ENCODE measurements around the gene BPIFA1. TPM values are rescaled to one million over a fixed set of nuclear protein-coding genes. Genes with fewer than 3 reads are reported as not detected.

The BPIFA1 gene
- total RNA-seq, 2 experiments from 2014 or later: not detected

- no peaks in the 10 kb centered on the region for H3K4me1 Mint-ChIP-seq
- H3K9me3 Mint-ChIP-seq (ENCODE audit: low read depth): no peaks in the 10 kb centered on the region
- DNase-seq (no peak), ATAC-seq (no peak)
- no peak within 1 kb of the TSS for H3K27ac Mint-ChIP-seq
- no peaks in the 10 kb centered on the region for H3K36me3 Mint-ChIP-seq (ENCODE audit: low read depth)
- H3K4me3 Mint-ChIP-seq: no peak within 1 kb of the TSS
- intact Hi-C loops (cut with DNase I, micrococcal nuclease): loop anchor here in 1 of 2 experiments (10.0 kb wide), 1 partner anchor 58 kb away; no protein-coding TSS in a partner anchor
- peaks cover 16% of the 10 kb centered on the region for H3K27me3 Mint-ChIP-seq
- ChIA-PET POLR2A (no interaction called here), CTCF (no interaction called here)
Observed at GRCh38 chr20:33217052-33217451, 18.7 kb upstream of the BPIFA1 start, which contains the start of gene BPIFA3. Gene BPIFA3, plus strand, starts transcription at chr20:33217352. Its CDS starts 185 bp downstream, at chr20:33217537.

- intact Hi-C loops (cut with DNase I, micrococcal nuclease): no loop called here
- Mint-ChIP-seq H3K27me3 (peaks cover 10% of the 10 kb centered on the region), H3K27ac (no peak overlapping the region), H3K9me3 (ENCODE audit: low read depth) (no peaks in the 10 kb centered on the region), H3K36me3 (ENCODE audit: low read depth) (no peaks in the 10 kb centered on the region), H3K4me3 (no peak overlapping the region), H3K4me1 (no peaks in the 10 kb centered on the region)
- POLR2A ChIA-PET: no interaction called here
- DNase-seq: no peak
- CTCF ChIA-PET: interaction anchor here (1.1 to 1.6 kb wide), 3 partner anchors 10 to 68 kb away, joined by 3 to 4 read pairs (median 4); no protein-coding TSS in a partner anchor
- no peak for ATAC-seq
Observed at GRCh38 chr20:33224399-33224798, 11.4 kb upstream of the BPIFA1 start.

DNA sequence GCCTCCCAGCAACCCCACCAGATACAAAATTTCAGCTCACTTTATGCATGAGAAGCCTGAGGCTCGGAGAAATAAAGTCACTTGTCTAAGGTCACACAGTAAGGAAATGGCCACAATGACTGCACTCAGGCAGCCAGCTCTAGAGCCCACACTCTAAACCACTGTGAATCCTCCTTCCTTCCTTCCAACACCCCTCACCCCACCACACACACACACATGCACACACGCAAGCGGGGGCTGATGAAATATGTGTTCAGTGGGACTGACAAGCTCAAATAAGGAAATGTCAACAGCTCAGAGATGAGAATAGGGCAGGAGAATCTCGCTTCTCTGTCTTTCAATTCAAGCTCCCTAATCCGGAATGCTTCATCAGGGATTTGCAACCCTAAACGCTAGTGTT is 6.0 kb upstream of the BPIFA1 start:
- ChIA-PET CTCF (interaction anchor here (0.5 to 1.2 kb wide), 4 partner anchors 17 to 976 kb away, joined by 3 to 4 read pairs (median 3); no protein-coding TSS in a partner anchor), POLR2A (no interaction called here)
- no peak overlapping the region for H3K27ac Mint-ChIP-seq
- H3K9me3 Mint-ChIP-seq (ENCODE audit: low read depth): no peaks in the 10 kb centered on the region
- peak; percentile 23 for ATAC-seq
- peaks cover 2% of the 10 kb centered on the region for H3K4me1 Mint-ChIP-seq
- intact Hi-C loops (cut with DNase I, micrococcal nuclease): no loop called here
- H3K4me3 Mint-ChIP-seq: no peak overlapping the region
- H3K36me3 Mint-ChIP-seq (ENCODE audit: low read depth): no peaks in the 10 kb centered on the region
- peak; percentile 17 for DNase-seq
- peaks cover 13% of the 10 kb centered on the region for H3K27me3 Mint-ChIP-seq

DNA sequence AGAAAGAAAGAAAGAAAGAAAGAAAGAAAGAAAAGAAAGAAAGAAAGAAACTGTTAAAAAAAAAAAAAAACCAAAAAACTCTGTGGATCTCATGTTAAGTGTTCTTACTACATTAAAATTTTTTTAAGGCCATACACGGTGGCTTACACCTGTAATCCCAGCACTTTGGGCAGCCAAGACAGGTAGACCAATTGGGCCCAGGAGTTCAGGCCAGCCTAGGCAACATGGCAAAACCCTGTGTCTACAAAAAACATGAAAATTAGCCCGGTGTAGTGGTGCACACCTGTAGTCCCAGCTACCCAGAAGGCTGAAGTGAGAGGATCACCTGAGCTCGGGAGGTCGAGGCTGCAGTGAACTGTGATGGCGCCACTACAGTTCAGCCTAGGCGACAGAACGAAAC is 4.6 kb upstream of the BPIFA1 start:
- Mint-ChIP-seq H3K27me3 (peaks cover 7% of the 10 kb centered on the region), H3K9me3 (ENCODE audit: low read depth) (no peaks in the 10 kb centered on the region), H3K27ac (no peak overlapping the region), H3K4me1 (peaks cover 2% of the 10 kb centered on the region), H3K4me3 (no peak overlapping the region), H3K36me3 (ENCODE audit: low read depth) (no peaks in the 10 kb centered on the region)
- ChIA-PET CTCF (no interaction called here), POLR2A (no interaction called here)
- no peak for ATAC-seq
- intact Hi-C loops (cut with DNase I, micrococcal nuclease): no loop called here
- DNase-seq: no peak

GRCh38 chr20:33232486-33233072 is 3.2 kb upstream of the BPIFA1 start:
- ATAC-seq (no peak), DNase-seq (no peak)
- Mint-ChIP-seq H3K4me3 (no peak overlapping the region), H3K4me1 (peaks cover 2% of the 10 kb centered on the region), H3K9me3 (ENCODE audit: low read depth) (no peaks in the 10 kb centered on the region), H3K36me3 (ENCODE audit: low read depth) (no peaks in the 10 kb centered on the region), H3K27me3 (peaks cover 7% of the 10 kb centered on the region), H3K27ac (no peak overlapping the region)
- CTCF ChIA-PET: no interaction called here
- intact Hi-C loops (cut with DNase I, micrococcal nuclease): no loop called here
- POLR2A ChIA-PET: interaction anchor here (0.7 kb wide), 1 partner anchor 1861 kb away, joined by 4 read pairs; no protein-coding TSS in a partner anchor

GRCh38 chr20:33233129-33233774 is 2.5 kb upstream of the BPIFA1 start:
- H3K4me1 Mint-ChIP-seq: peaks cover 2% of the 10 kb centered on the region
- no peaks in the 10 kb centered on the region for H3K9me3 Mint-ChIP-seq (ENCODE audit: low read depth)
- no peak overlapping the region for H3K27ac Mint-ChIP-seq
- H3K4me3 Mint-ChIP-seq: no peak overlapping the region
- CTCF ChIA-PET: no interaction called here
- POLR2A ChIA-PET: no interaction called here
- no peaks in the 10 kb centered on the region for H3K36me3 Mint-ChIP-seq (ENCODE audit: low read depth)
- DNase-seq (no peak), ATAC-seq (no peak)
- intact Hi-C loops (cut with DNase I, micrococcal nuclease): no loop called here
- H3K27me3 Mint-ChIP-seq: peaks cover 7% of the 10 kb centered on the region

DNA sequence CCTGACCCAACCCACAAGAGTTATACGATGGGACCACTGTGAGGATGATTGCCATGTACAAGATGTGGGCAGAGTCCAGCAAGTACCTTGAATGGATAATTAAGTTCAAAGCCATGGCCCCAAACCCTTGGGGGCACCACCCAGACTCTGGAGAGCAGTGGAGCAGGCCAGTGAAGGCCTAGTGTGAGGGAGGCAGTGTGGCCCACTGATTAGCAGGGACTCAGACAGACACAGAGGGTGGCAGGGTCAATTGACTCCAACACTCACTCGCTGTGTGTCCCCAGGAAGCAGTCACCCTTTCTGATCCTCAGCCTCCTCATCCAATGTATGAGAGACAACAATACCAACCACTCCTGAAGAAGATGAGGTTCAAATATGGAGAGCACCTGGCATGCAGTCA is 1.7 kb upstream of the BPIFA1 start:
- Mint-ChIP-seq H3K36me3 (ENCODE audit: low read depth) (no peaks in the 10 kb centered on the region), H3K4me3 (no peak overlapping the region), H3K27me3 (peaks cover 7% of the 10 kb centered on the region), H3K4me1 (peaks cover 2% of the 10 kb centered on the region), H3K9me3 (ENCODE audit: low read depth) (no peaks in the 10 kb centered on the region), H3K27ac (no peak overlapping the region)
- ATAC-seq (no peak), DNase-seq (no peak)
- intact Hi-C loops (cut with DNase I, micrococcal nuclease): no loop called here
- POLR2A ChIA-PET: no interaction called here
- CTCF ChIA-PET: no interaction called here

- intact Hi-C loops (cut with DNase I, micrococcal nuclease): no loop called here
- Mint-ChIP-seq H3K4me3 (no peak overlapping the region), H3K36me3 (ENCODE audit: low read depth) (no peaks in the 10 kb centered on the region), H3K27me3 (peaks cover 10% of the 10 kb centered on the region), H3K9me3 (ENCODE audit: low read depth) (no peaks in the 10 kb centered on the region), H3K4me1 (peaks cover 2% of the 10 kb centered on the region), H3K27ac (no peak overlapping the region)
- POLR2A ChIA-PET: no interaction called here
- no peak for ATAC-seq
- DNase-seq: no peak
- CTCF ChIA-PET: interaction anchor here (0.7 kb wide), 1 partner anchor 24 kb away, joined by 3 read pairs; no protein-coding TSS in a partner anchor
Observed at GRCh38 chr20:33236351-33236750, 555 bp downstream of the BPIFA1 start.

DNA sequence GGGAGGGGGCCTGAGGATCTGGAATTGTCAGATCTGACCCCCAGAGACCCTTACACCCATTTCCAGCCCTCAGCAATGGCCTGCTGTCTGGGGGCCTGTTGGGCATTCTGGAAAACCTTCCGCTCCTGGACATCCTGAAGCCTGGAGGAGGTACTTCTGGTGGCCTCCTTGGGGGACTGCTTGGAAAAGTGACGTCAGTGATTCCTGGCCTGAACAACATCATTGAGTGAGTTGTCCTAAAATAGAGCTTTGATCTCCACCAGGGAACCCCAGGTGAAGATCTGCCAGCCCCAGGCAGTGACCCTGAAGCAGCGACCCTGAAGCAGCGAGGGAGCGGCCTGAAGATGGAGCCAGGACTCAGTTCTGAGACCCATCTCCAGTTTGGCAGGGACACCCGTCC is 2.2 kb downstream of the BPIFA1 start:
- Mint-ChIP-seq H3K4me1 (no peaks in the 10 kb centered on the region), H3K36me3 (ENCODE audit: low read depth) (no peaks in the 10 kb centered on the region), H3K27me3 (peaks cover 10% of the 10 kb centered on the region), H3K4me3 (no peak overlapping the region), H3K9me3 (ENCODE audit: low read depth) (no peaks in the 10 kb centered on the region), H3K27ac (no peak overlapping the region)
- DNase-seq (no peak), ATAC-seq (no peak)
- intact Hi-C loops (cut with DNase I, micrococcal nuclease): no loop called here
- CTCF ChIA-PET: no interaction called here
- POLR2A ChIA-PET: no interaction called here

DNA sequence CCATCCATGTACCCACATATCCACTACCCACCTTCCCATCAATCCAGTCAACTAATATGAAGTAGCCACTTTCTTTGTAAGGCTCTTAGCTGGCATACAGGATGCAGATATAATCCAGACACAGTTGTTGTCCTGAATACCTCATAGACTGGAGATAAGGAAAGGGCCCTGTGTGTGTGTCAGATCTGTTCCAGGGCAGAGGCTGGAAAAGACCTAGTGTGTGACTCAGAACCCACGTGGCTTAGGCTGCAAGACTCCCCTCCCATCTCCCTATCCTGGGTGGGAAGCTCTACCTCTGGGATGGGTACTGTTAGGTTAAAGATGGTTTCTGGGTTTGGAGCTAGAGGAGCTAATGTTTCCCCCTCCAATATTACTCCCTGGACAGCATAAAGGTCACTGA is 3.6 kb downstream of the BPIFA1 start:
- H3K27ac Mint-ChIP-seq: no peak overlapping the region
- CTCF ChIA-PET: no interaction called here
- peaks cover 7% of the 10 kb centered on the region for H3K27me3 Mint-ChIP-seq
- H3K36me3 Mint-ChIP-seq (ENCODE audit: low read depth): no peaks in the 10 kb centered on the region
- POLR2A ChIA-PET: interaction anchor here (0.7 kb wide), 1 partner anchor 9 kb away, joined by 3 read pairs; no protein-coding TSS in a partner anchor
- no peak for DNase-seq
- H3K4me3 Mint-ChIP-seq: no peak overlapping the region
- no peak for ATAC-seq
- H3K9me3 Mint-ChIP-seq (ENCODE audit: low read depth): no peaks in the 10 kb centered on the region
- H3K4me1 Mint-ChIP-seq: no peaks in the 10 kb centered on the region
- intact Hi-C loops (cut with DNase I, micrococcal nuclease): no loop called here

DNA sequence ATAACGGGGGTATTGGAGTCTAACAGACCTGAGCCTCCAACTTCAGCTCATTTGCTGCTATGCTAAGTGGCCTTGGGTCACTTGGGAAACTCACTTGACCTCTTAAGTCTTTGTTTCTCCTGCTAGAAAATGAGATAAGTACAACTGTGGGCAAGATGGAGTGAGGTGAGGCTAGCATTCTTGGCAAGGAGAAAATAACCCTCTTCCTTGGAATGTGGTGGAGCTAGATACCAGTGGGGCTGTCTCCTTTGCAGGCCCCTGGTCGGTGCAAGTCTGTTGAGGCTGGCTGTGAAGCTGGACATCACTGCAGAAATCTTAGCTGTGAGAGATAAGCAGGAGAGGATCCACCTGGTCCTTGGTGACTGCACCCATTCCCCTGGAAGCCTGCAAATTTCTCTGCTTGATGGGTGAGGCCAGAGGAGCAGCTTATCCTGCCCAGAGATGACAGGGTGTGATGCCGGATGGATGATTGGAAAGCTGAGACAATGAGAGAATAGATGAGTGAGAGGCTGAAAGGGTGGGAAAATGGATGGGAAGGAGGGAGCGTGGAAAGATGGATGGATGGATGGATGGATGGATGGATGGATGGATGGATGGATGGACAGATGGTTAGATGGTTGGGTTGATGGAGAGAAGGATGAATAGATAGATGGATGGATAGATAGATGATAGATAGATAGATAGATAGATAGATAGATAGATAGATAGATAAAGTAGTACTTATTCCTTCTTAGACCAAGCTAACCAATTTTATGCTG is 4.4 kb downstream of the BPIFA1 start:
- H3K27ac Mint-ChIP-seq: no peak overlapping the region
- ATAC-seq (no peak), DNase-seq (no peak)
- H3K4me1 Mint-ChIP-seq: no peaks in the 10 kb centered on the region
- no peak overlapping the region for H3K4me3 Mint-ChIP-seq
- peaks cover 7% of the 10 kb centered on the region for H3K27me3 Mint-ChIP-seq
- H3K36me3 Mint-ChIP-seq (ENCODE audit: low read depth): no peaks in the 10 kb centered on the region
- H3K9me3 Mint-ChIP-seq (ENCODE audit: low read depth): no peaks in the 10 kb centered on the region
- ChIA-PET POLR2A (interaction anchor here (0.7 kb wide), 1 partner anchor 8 kb away, joined by 3 read pairs; no protein-coding TSS in a partner anchor), CTCF (no interaction called here)
- intact Hi-C loops (cut with DNase I, micrococcal nuclease): no loop called here

DNA sequence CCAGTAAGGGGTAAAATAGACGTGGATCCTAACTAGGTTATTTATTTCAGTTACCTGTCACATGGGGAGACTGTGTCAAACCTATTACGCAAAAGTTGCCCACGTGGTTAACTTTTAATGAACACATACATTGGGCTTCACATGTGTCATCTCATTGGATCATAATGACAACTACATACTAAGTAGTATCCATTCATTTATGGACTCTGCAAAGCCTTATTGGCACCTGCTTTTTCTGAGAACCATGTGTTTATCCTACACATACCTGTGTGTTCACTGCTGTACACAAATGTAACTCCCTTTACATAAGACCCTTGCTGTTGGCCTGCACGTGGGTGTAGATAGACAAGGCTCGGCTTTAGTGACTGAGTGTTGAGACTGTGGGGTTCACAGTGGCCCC is 5.1 kb downstream of the BPIFA1 start:
- DNase-seq (no peak), ATAC-seq (no peak)
- ChIA-PET POLR2A (no interaction called here), CTCF (no interaction called here)
- no peaks in the 10 kb centered on the region for H3K9me3 Mint-ChIP-seq (ENCODE audit: low read depth)
- no peaks in the 10 kb centered on the region for H3K36me3 Mint-ChIP-seq (ENCODE audit: low read depth)
- intact Hi-C loops (cut with DNase I, micrococcal nuclease): no loop called here
- no peak overlapping the region for H3K4me3 Mint-ChIP-seq
- no peaks in the 10 kb centered on the region for H3K4me1 Mint-ChIP-seq
- peaks cover 7% of the 10 kb centered on the region for H3K27me3 Mint-ChIP-seq
- no peak overlapping the region for H3K27ac Mint-ChIP-seq

Data from activated CD4-positive, alpha-beta T cell treated with anti-CD3 and anti-CD28 coated beads for 36 hours (primary cell).